GM19351 (cell line): ENCODE measurements around the gene HTR3C.
"Not testable (repeated sequence)": the region's sequence is repeated elsewhere in the genome, so short reads cannot be mapped to it uniquely, and the experiment has no call there.

ENCODE experiments used
- ATAC-seq: cut with Tn5 transposase; IDR thresholded peaks from one replicate; pipeline ENCODE4 v1.9.1; 2021; ENCODE audit warnings: mild to moderate bottlenecking, moderate library complexity; ENCODE audit not compliant: unreplicated experiment

Gene HTR3C, protein sequence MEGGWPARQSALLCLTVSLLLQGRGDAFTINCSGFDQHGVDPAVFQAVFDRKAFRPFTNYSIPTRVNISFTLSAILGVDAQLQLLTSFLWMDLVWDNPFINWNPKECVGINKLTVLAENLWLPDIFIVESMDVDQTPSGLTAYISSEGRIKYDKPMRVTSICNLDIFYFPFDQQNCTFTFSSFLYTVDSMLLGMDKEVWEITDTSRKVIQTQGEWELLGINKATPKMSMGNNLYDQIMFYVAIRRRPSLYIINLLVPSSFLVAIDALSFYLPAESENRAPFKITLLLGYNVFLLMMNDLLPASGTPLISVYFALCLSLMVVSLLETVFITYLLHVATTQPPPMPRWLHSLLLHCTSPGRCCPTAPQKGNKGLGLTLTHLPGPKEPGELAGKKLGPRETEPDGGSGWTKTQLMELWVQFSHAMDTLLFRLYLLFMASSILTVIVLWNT

DNA sequence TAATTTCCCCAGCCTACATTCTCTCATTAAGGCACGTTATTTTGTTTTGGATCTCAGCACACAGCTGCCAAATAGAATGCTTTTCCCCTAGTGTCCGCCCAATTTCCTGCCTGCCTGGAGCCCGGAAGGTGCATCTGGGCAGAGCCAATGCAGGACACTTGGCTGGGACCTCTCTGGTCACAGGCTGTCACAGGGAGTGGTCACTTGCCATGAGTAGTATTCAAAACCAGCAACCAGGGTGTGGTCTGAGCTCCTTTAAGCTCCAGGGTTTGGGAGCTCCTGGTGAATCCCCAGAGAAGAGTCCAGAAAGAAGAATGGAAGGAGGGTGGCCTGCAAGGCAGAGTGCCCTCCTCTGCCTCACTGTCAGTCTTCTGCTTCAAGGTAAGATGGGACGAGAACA, at the start of gene HTR3C:
Gene HTR3C (plus strand): TSS at position 281 of the 400 bp plus-strand sequence. CDS start 34 bp downstream, at position 315.
- no peak for ATAC-seq

DNA sequence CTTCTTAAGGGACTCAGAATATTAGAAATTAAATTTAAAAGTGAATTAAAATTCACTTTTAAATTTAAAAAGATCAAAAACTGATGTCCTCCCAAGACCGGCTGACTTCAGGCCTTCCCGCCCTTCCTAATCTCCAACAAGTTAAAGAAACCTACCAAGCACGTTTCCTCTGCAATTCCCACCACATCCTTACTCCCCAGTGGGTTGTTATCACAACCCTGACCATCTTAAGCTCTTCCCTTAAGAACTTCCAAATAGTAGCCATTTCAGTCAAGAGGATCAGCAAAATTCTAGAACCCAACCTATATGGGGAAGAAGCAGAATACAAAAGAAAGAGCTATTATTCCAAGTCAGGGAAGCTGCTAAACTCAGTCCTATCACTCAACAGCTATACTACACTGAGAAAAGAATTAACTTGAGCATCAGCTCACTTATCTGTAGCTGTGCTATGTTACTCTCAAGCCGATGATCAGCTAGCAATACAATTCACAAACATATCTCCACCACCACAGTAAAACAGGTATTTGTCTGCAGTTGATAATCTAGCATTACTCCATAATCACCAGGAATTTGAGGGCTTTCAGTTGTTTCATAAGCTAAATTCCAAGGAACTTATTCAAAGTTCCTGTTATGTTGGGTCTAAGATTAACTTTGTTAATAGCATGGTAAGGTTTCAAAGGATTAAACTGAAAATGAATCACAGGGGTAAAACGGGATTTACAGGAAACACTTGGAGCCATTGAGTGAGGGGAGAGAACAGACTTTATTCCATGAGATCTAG, 49.5 kb upstream of the HTR3C start:
- ATAC-seq = no peak

DNA sequence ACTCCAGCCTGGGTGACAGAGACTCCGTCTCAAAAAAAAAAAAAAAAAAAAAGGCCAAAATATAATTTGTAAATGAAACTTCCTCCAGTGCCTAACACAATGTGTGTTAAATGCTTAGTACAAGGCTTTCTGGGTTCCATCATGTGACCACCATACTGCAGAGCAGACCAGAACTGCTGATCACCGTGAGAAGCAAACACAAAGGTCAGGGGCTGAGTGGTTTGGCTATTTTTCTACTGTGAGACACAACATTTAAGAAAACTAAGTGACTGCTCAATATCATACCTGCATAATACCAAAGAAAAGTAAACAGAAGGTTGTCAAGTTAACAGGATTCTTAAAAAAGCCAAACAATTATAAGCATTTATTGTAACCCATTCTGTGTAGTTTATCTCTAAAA, 48.4 kb upstream of the HTR3C start:
- ATAC-seq = no peak

DNA sequence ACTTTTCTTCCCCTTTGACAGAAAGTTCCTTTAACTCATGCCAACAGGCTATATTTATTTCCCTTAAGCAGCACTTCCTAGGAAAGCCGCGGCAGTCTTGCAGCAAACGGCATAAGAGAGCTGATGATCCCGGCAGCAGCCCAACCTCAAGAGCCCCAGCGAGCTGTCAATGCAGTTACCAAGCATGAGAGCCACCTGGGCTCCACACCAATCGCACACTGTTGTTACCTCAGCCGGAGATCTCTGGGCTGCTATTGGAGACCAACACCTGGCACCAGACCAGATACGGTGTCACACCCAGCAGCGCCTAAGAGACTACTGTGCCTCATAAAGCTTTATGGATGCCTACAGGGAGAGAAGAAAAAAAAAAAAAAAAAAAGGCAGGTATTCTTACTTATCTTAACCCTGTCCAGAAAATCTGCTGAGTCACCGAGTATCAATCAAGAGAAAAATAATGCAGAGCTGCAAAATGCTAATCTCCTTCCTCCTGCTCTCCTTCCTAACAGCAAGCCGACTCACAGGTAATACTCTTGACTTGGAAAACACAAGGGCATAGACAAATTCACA, 46.8 kb upstream of the HTR3C start:
- peak; percentile 89 for ATAC-seq

DNA sequence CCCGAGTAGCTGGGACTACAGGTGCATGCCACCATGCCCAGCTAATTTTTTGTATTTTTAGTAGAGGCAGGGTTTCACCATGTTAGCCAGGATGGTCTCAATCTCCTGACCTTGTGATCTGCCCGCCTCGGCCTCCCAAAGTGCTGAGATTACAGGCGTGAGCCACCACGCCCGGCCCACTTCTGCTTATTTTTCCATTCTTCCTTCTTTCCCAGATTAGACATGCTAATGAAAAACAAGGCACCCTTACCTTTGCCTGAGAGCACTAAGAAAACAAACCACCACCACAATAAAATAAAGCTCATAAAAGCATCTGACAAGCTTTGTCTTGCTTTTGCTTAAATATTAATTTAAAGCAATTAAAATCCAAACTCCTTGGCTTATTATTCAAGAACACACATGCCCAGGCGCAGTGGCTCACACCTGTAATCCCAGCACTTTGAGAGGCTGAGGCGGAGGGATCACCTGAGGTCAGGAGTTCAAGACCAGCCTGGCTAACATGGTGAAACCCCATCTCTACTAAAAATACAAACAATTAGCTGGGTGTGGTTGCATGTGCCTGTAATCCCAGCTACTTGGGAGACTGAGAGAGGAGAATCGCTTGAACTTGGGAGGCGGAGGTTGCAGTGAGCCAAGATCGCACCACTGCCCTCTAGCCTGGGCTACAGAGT, 45.6 kb upstream of the HTR3C start:
- not testable (repeated sequence) for ATAC-seq

DNA sequence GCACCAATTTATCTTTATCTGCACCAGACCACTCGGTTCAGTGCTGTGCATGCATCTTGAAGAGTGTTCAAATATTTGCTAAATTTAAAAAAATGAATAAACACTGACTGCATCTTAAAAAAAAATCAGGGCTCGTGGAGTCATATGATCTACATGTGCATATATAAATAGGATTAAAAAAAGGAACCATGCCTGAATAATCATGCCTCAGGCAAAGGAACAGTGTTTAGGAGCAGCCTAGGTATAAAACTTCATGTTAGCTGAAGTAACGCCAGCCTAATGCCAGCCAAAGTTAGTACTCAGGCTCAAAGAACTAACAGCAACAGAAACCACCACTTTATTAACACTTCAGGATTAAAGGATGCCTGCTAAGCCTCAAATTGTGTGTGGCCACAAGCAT, 44.7 kb upstream of the HTR3C start:
- no peak for ATAC-seq

DNA sequence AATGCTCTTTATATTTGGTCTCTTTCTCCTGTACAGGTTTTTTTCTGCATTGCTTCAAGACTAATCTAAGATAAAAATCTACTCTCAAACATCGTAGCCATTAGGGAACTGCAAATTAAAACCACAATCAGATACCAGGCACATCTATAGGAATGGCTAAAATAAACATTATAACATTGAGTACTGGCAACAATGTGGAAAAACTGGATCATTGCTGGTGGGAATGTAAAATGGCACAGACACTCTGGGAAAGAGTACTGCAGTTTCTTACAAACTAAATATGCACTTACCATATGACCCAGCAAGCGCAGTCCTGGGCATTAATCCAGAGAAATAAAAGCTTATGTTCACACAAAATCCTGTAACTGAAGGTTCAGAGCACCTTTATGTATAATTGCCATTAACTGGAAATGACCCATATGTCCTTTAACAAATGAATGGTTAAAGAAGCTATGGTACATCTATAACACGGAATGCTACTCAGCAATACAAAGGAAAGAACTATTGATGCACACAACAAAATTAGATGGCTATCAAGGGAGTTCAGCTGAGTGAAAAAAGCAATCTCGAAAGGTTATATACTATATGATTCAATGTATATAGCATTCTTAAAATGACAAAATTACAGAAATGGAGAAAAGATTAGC, 41.5 kb upstream of the HTR3C start:
- no peak for ATAC-seq

DNA sequence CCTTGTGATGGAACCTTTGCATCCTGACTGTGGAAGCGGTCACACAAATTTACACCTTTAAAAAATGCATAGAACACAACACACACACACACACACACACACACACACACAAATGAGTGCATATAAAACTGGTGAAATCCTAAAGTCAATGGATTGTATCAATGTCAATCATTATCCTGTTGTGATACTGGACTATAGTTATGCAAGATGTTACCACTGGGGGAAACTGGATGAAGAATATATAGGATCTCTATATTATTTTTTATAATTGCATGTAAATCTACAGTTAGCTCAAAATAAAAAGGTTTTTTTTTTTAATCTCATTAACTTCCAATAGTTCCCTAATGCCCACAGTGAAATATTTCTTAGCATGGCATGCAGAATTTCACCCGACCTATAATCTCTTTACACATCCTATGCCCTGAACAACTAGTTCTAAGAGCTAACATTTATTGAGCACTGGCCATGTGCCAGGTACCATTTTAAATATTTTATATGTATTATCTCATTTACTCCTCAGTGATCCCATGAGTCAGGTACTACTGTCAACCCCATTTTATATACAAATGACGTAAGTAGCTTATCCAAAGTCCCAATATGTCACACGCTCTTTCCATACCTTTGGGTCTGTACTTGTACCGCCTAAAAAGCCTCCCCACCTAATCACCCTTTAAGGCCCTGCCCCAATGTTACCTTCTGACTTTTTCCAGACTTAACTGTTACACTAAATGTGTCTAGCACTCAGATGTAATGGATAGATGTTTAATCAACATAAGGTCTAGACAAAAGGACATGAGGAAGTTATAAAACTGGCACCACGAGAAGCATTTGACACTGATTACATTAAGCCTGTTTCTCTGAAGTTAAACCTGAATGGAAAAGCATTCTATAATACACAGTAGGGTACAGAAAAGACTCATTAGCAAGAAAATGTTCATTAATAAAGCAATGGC, 40.6 kb upstream of the HTR3C start:
- ATAC-seq = no peak

DNA sequence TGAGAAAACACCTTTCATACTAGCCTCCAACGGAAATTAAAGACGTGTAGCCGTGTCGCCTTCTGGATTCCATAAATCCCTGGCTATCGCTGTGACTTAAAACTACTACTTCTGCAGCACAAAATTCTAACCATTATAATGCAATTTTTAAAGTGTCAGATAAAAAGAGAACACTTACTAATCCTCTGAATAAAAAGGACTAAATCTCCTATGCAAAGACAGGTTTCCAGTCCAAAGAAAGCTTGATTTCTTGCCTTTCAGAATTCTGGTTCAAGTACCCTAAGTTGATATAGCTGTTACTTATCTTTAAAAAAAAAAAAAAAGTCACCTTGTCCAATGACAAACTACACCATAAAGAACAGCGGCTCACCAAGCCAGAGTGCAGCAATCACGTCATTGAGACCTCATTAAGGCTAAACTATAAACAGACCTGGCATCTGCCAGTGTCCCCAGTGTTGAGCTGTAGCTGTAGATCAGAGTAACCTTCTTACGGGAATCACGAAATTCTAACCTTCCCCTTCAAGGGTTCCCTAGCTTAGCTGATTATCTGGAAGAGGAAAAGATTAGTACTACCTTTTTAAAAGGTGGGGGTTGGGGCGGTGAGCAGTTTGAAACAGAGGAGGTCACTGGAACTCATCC, 37.3 kb upstream of the HTR3C start:
- no peak for ATAC-seq

DNA sequence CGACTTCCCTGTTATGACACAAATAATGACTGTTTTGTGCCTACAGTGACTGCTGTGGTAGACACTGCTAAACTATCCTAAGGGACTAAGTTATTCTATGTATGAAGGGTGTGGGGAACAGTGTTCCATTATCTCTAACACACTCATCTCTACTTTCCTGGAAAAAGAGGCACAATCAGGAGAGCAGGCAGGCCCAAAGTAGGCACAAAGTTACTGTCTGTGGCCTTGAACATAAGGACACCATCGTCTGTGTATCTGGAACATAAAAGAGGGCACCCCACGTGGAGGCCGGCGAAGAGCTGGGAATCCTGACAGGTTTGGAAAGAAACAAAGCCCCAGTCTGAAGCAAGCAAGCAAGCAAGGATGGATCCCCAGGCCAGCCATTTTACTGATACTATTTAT, 36.7 kb upstream of the HTR3C start:
- ATAC-seq = no peak

DNA sequence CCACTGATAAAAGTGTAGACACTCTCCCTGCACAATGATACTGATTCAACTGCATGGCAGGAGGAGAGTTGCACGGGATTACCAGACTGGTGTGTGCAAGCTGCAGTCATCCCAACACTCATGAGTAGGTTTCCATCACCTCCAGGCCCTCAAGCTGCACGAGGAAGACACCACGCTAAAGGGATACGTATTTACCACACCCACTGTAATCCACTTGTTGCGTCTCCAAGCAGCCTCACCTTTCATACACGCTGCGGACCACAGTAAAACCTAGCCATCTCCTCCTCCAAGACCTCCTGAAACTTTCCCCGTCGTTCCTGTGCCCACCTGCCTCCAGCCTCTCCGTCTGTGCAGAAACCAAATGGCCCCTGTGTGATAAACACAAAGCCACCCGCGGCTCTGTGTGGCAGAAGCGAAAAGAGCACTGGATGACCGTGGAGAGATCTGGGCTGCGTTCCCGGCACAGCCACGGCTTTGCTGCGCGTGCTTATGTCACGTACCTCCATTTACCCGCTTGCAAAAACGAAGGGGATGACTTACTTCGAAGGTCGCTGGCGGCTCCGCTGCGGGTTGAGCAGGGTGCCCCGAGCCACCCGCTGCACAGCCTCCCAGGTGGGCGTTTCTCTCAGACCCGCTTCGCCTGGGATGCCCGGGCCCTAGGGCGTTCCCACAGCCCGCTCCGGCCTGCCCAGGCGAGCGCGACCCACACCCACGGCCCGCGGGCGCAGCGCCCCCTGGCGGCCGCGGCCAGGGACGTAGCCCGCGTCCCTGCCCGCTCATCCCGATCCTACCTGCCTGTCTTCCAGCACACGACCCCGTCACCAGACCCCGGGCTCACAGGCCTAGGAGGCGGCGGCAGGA, 35.8 kb upstream of the HTR3C start:
- ATAC-seq = peak; percentile 76

DNA sequence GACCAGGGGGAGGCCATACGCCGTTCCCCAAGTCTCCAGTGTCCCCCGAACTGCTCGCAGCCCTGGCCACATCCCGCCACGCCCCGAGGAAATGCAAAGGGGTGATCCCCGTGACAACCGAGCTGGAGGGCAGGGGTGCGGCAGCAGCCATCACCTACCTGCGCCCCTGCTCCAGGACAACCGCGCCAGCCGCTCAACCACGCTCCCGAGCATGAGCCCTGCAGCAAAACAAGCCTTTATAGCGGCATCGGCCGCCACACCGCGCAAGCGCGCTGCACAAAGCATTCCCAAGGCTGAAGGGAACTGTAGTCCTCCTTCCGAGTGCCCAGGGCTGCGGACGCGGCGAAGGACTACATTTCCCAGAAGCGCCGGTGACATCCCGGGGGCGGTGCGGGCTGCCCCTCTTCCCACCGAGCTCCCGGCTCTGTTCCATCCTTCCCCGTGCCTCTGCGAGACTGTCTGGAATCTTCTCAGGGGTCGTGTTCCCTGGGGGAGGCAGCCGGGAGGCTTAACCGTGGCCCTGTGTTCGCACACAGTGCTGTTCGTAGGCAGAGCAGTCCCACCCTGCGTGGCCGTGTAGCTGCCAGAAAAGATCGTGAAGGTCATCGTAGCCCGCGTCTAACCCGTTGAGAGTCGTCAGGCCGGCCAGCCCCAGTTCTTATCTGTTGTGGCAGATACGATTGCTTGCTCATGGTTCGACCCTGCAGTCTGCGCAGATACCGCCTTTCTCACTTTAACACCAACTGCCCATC, 35.0 kb upstream of the HTR3C start, which contains the start of gene ABCC5:
Gene ABCC5 (minus strand): TSS at position 213 of the 752 bp plus-strand sequence. CDS start 3,492 bp downstream, outside the sequence.
- ATAC-seq = peak; percentile 91

DNA sequence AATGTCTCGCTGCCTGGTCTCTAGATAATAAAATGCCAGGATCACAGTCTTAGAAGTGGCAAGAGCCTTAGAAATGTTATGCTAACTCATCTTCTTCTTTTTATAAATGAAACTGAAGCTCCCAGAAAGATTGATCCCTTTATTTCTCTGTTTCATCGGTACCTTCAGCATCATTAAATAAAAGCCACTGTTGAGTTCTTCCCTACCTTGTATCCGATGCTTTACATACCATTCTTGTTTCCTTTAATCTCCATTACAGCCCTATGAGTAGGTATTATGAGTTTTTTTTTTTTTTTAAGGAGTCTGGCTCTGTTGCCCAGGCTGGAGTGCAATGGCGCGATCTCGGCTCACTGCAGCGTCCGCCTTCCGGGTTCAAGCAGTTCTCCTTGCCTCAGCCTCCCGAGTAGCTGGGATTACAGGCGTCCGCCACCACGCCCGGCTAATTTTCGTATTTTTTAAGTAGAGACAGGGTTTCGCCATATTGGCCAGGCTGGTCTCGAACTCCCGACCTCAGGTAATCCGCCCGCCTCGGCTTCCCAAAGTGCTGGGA, 34.3 kb upstream of the HTR3C start:
- ATAC-seq = no peak

DNA sequence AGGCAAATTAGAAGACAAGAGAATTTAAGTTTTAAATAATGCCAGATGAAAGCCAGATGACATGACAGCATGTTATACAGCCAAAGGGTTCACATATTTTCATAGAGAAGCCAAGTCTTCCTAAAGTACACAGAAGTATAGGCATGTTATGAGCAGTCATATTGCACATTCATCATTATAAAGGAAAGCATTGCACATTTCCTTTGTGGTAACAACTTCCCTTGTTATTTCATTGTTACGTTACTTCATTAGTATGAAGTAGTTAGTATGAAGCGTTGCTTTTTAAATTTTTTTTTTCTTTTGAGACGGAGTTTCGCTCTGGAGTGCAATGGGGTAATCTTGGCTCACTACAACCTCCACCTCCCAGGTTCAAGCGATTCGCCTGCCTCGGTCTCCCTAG, 30.5 kb upstream of the HTR3C start:
- ATAC-seq = no peak

DNA sequence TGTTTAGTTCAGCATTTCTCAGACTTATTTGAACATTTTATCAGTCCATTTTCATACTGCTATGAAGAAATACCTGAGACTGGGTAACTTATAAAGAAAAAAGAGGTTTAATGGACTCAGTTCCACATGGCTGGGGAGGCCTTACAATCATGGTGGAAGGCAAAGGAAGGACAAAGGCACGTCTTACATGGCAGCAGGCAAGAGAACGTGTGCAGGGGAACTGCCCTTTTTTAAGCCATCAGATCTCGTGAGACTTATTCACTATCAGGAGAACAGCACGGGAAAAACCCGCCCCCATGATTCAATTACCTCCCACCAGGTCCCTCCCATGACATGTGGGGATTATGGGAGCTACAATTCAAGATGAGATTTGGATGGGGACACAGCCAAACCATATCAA, 27.6 kb upstream of the HTR3C start:
- ATAC-seq = not testable (repeated sequence)

DNA sequence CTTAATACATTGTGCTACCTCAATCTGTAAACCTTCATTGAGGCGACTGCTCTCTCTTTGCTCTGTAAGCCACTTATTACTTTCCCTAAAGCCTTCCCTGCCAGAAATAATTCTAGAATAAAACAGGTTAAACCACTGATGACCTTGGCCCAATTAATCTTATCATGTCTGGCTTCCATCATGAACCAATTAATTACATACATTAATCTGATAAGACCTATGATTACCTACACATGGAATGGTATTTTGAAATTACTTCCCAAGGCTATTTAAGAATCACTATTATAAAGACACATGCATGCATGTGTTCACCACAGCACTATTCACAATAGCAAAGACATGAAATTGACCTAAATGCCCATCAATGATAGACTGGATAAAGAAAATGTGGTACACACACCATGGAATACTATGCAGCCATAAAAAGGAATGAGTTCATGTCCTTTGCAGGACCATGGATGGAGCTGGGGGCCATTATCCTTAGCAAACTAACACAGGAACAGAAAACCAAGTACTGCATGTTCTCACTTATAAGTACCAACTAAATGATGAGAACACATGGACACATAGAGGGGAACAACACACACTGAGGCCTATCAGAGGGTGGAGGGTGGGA, 24.5 kb upstream of the HTR3C start:
- ATAC-seq = not testable (repeated sequence)

DNA sequence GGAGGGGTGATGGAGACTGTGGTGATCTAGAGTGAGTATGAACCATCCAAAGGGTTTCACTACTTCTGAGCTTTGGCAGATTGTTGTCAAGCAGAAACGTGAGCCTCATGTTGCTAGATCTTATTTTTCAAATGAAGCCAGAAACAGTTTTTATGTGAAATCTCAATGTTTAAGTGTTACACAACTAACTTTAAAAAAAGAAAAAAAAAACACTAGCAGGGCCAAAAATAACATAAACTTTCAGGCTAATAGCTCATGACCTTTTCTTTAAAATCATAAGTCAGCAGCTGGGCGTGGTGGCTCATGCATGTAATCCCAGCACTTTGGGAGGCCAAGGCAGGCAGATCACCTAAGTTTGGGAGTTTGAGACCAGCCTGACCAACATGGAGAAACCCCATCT, 23.4 kb upstream of the HTR3C start:
- ATAC-seq = no peak
